Fibroblast of lung (primary cell): ENCODE data around the gene CDK4. TPM values are rescaled to one million over a fixed set of nuclear protein-coding genes. Genes with fewer than 3 reads are reported as not detected.

ENCODE experiments used
- DNase-seq, 2 donors: peaks; one replicate each; pipeline versions ENCODE4 v3.0.0 to v3.0.0-alpha.2; 2010; ENCODE audit warnings: low read depth in 2 of 2
- H2AFZ ChIP-seq: 2 replicates; pipeline ENCODE4 v1.5.1; 2012; ENCODE audit warnings: low read length, control low read depth, inconsistent platforms
- H3K27ac ChIP-seq: 2 replicates; pipeline ENCODE4 v1.5.1; 2011; ENCODE audit warnings: low read length, control low read depth; ENCODE audit not compliant: insufficient read depth
- H3K27me3 ChIP-seq: 2 replicates; pipeline ENCODE4 v1.5.1; 2011; ENCODE audit warnings: mild to moderate bottlenecking, low read length; ENCODE audit not compliant: control insufficient read depth, insufficient read depth
- H3K36me3 ChIP-seq: 2 replicates; pipeline ENCODE4 v1.5.1; 2011; ENCODE audit warnings: low read length; ENCODE audit not compliant: control insufficient read depth, insufficient read depth
- H3K4me1 ChIP-seq: 2 replicates; pipeline ENCODE4 v1.5.1; 2011; ENCODE audit warnings: low read length; ENCODE audit not compliant: control insufficient read depth, insufficient read depth; ENCODE audit errors: extremely low read depth
- H3K4me2 ChIP-seq: 2 replicates; pipeline ENCODE4 v1.5.1; 2011; ENCODE audit warnings: low read length, control low read depth; ENCODE audit not compliant: insufficient read depth; ENCODE audit errors: extremely low read depth
- H3K4me3 ChIP-seq, 4 experiments: fragments of 200-600 bp in 1 of 4; sonication (generic) in 1 of 4; replicated peaks in 1 of 4; 2 replicates each; pipeline ENCODE4 v1.5.1; 2011 to 2016; ENCODE audit warnings: low read length in 4 of 4, low read depth in 3 of 4, mild to moderate bottlenecking in 3 of 4, control low read depth in 2 of 4, inconsistent platforms in 1 of 4, mixed read lengths in 1 of 4; ENCODE audit not compliant: insufficient read depth in 1 of 4; ENCODE audit errors: control extremely low read depth in 1 of 4
- H3K79me2 ChIP-seq: 2 replicates; pipeline ENCODE4 v1.5.1; 2012; ENCODE audit warnings: mild to moderate bottlenecking, low read length, inconsistent platforms; ENCODE audit not compliant: control insufficient read depth, insufficient read depth
- H3K9ac ChIP-seq: 2 replicates; pipeline ENCODE4 v1.5.1; 2011; ENCODE audit warnings: mild to moderate bottlenecking, low read length, control low read depth; ENCODE audit not compliant: insufficient read depth
- H3K9me3 ChIP-seq: 2 replicates; pipeline ENCODE4 v1.5.1; 2012; ENCODE audit warnings: low read depth, low read length; ENCODE audit not compliant: control insufficient read depth, insufficient read depth
- H4K20me1 ChIP-seq: 2 replicates; pipeline ENCODE4 v1.5.1; 2011; ENCODE audit warnings: low read length; ENCODE audit not compliant: control insufficient read depth, insufficient read depth; ENCODE audit errors: extremely low read depth
- EZH2 ChIP-seq: IDR thresholded peaks from 2 replicates; pipeline ENCODE4 v1.5.1; 2012; ENCODE audit warnings: low read length, control low read depth, mild to moderate bottlenecking; ENCODE audit errors: missing control alignments
- polyA plus RNA-seq, 2 donors: library from polyadenylated mRNA; depleted of rRNA in 1 of 2; stranded (reverse) in 1 of 2; unstranded in 1 of 2; fragments of >200 nt; gene quantifications; 2 replicates each; pipeline ENCODE4 v1.2.1, GENCODE V29; 2011 to 2012; ENCODE audit warnings: missing spikeins in 1 of 2
- total RNA-seq: library from RNA; depleted of rRNA; stranded (reverse); fragments of >200 nt; gene quantifications from 2 replicates; pipeline ENCODE4 v1.2.1, GENCODE V29; 2014
- TF ChIP-seq, protein P1 (sequence below), 2 donors: IDR thresholded peaks in 1 of 2; conservative IDR thresholded peaks in 1 of 2; 1 replicate in 1 of 2; 2 replicates in 1 of 2; pipeline ENCODE4 v1.5.1; 2011 to 2012; ENCODE audit warnings: low read length in 2 of 2, control low read depth in 1 of 2, inconsistent platforms in 1 of 2, low read depth in 1 of 2, mild to moderate bottlenecking in 1 of 2

CDK4 gene
- total and polyA plus RNA-seq, 2 donors (not counting 1 experiment from before 2014, with no cell fraction given): 183 to 233 TPM

DNA sequence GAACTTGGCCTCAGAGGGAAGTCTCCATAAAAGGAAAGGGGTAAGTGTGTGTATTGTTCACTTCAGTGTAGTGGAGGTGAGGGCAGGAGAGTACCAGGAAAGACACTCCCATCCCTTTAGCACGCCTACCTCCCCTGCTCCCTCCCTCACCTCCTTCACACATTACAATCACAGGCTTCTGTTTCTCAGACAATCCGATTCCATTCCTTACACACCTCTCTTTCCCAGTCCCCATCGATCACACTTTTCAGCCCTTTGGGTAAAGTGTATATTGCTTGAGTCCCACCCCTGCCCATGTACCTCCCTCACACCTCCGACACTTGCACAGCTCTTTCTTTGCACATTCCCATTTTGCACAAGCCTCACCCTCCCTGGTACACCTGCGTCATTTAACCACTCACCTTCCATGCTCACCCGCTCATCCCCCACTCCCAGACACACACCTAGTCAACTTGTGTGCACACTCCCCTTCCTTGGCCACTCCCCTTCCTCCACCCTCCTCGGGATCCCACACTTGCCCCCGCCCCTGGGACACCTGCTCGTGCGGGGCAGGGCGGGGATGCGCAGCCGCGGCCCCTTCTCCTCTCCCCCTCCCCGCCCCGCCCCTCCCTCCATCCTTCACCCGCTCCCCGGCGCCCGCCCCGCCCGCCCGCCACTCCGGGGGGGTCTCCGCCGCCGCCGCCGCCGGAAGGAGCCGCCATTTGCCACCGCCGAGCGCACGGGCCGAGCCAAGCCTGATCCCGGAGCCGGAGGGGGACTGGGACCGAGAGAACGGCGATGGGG lies 2.5 kb upstream of the CDK4 start, which contains the start of gene MARCHF9:
TSS of gene MARCHF9 (plus strand) at position 693 of the 783 bp plus-strand sequence. CDS start 426 bp downstream, outside the sequence.
- Histone ChIP-seq H4K20me1 (no peaks in the 10 kb centered on the region), H3K4me1 (peaks cover 4% of the 10 kb centered on the region), H3K27me3 (peaks cover 13% of the 10 kb centered on the region), H3K4me2 (peak within 1 kb of the TSS; percentile 67), H2AFZ (peak within 1 kb of the TSS; percentile 29), H3K4me3 (peak within 1 kb of the TSS; percentile 41 to 64 (median 49)), H3K9ac (peak within 1 kb of the TSS; percentile 54), H3K79me2 (peaks cover 20% of the 10 kb centered on the region), H3K36me3 (peaks cover 4% of the 10 kb centered on the region), H3K27ac (no peak within 1 kb of the TSS), H3K9me3 (no peaks in the 10 kb centered on the region)
- peak; percentile 80 for TF ChIP-seq EZH2
- TF ChIP-seq, protein P1, sequence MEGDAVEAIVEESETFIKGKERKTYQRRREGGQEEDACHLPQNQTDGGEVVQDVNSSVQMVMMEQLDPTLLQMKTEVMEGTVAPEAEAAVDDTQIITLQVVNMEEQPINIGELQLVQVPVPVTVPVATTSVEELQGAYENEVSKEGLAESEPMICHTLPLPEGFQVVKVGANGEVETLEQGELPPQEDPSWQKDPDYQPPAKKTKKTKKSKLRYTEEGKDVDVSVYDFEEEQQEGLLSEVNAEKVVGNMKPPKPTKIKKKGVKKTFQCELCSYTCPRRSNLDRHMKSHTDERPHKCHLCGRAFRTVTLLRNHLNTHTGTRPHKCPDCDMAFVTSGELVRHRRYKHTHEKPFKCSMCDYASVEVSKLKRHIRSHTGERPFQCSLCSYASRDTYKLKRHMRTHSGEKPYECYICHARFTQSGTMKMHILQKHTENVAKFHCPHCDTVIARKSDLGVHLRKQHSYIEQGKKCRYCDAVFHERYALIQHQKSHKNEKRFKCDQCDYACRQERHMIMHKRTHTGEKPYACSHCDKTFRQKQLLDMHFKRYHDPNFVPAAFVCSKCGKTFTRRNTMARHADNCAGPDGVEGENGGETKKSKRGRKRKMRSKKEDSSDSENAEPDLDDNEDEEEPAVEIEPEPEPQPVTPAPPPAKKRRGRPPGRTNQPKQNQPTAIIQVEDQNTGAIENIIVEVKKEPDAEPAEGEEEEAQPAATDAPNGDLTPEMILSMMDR (conservative IDR thresholded peaks at IDR 0.05 in 1 of 2, IDR thresholded peaks at IDR 0.05 in 1 of 2; ENCODE audit: low read depth in 1 of 2, low read length in 2 of 2): no peak
- DNase-seq: no peak

DNA sequence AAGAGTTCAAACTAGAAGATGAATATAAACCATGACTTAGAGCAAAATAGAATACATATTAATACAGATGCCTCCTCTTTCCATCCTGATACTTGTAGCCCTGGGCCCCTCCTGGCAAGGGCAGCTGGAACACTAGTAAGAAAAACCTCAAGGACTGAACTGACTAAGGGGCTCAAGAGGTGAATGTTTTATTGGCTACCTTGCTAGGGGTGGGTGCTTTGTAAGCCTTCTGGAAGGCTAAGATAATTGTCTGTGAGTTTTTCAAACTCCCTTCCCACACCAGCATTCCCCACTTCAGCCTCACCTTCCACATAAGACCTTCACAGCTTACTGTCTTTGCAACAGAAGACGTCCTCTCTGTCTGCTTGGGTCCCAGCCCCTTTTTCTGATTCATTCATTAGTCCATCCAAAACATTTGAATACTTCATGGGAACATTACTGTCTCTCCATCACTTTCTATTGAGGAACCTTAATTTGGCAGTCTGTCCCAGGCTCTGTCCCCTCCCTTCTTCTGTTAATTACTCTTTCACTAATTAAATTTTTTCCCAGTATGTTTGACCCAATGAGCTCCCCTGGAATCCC lies 1.7 kb upstream of the CDK4 start:
- Histone ChIP-seq H3K9me3 (no peaks in the 10 kb centered on the region), H3K79me2 (peaks cover 24% of the 10 kb centered on the region), H3K4me1 (peaks cover 4% of the 10 kb centered on the region), H4K20me1 (no peaks in the 10 kb centered on the region), H3K27ac (no peak overlapping the region), H3K4me3 (no peak overlapping the region), H3K4me2 (no peak overlapping the region), H3K36me3 (peaks cover 7% of the 10 kb centered on the region), H3K27me3 (peaks cover 13% of the 10 kb centered on the region), H3K9ac (no peak overlapping the region), H2AFZ (no peak overlapping the region)
- no peak for TF ChIP-seq EZH2
- TF ChIP-seq, protein P1 (conservative IDR thresholded peaks at IDR 0.05 in 1 of 2, IDR thresholded peaks at IDR 0.05 in 1 of 2; ENCODE audit: low read depth in 1 of 2, low read length in 2 of 2): no peak
- no peak for DNase-seq

DNA sequence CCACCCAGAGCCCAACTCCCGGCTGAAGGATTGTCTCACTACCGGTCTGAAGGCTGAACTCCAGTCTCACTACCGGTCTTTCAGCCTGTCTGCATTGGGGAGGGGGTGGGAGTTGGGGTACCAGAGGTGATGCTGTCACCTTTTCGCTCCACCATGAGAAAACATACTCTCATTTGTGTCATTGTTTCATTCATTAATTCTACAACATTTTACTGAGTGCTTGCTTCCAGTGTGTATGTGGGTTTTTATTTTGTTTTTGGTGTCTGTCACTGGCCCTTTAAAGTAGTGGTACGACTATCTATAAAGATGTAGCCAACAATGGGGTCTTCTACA lies 524 bp upstream of the CDK4 start:
- TF ChIP-seq, protein P1 (conservative IDR thresholded peaks at IDR 0.05 in 1 of 2, IDR thresholded peaks at IDR 0.05 in 1 of 2; ENCODE audit: low read depth in 1 of 2, low read length in 2 of 2): no peak
- no peak for TF ChIP-seq EZH2
- peak overlapping the region; percentile 24 to 38 (median 32) for H3K4me3 ChIP-seq
- H3K9ac ChIP-seq: no peak overlapping the region

More for the DNA sequence above, 524 bp upstream of the CDK4 start:
- Histone ChIP-seq H3K27ac (peak overlapping the region; percentile 37), H3K4me1 (peaks cover 4% of the 10 kb centered on the region), H3K9me3 (no peaks in the 10 kb centered on the region), H2AFZ (peak overlapping the region; percentile 68), H3K36me3 (peaks cover 10% of the 10 kb centered on the region), H3K79me2 (peaks cover 24% of the 10 kb centered on the region), H4K20me1 (no peaks in the 10 kb centered on the region), H3K4me2 (peak overlapping the region; percentile 89), H3K27me3 (peaks cover 13% of the 10 kb centered on the region)
- DNase-seq: no peak
